HL-60 (cell line): ENCODE data around the gene CHMP6.
"Not testable (repeated sequence)": the region's sequence is repeated elsewhere in the genome, so short reads cannot be mapped to it uniquely, and the experiment has no call there.

ENCODE experiments used
- DNase-seq, 2 experiments: peaks; one replicate each; pipeline ENCODE4 v3.0.0-alpha.2; 2010 to 2020; ENCODE audit warnings: low read depth in 1 of 2, low spot score in 1 of 2
- H3K27ac ChIP-seq: fragments of 250-450 bp; sonication (Bioruptor Pico); replicated peaks from 2 replicates; pipeline ENCODE4 v1.5.1; 2020; ENCODE audit warnings: mild to moderate bottlenecking, moderate library complexity
- H3K27me3 ChIP-seq: fragments of 250-450 bp; sonication (Bioruptor Pico); 2 replicates; pipeline ENCODE4 v1.5.1; 2021; ENCODE audit warnings: mild to moderate bottlenecking, moderate library complexity; ENCODE audit not compliant: insufficient read depth, poor library complexity, severe bottlenecking
- H3K4me3 ChIP-seq: replicated peaks from 2 replicates; pipeline ENCODE4 v1.5.1; 2011; ENCODE audit warnings: mild to moderate bottlenecking, control low read depth, low read length; ENCODE audit not compliant: insufficient read depth
- GABPA ChIP-seq: IDR thresholded peaks from 2 replicates; pipeline ENCODE4 v1.6.1; 2012; ENCODE audit warnings: low read depth
- POLR2AphosphoS5 ChIP-seq: IDR thresholded peaks from 2 replicates; pipeline ENCODE4 v1.6.1; 2012; ENCODE audit warnings: low read depth
- SPI1 ChIP-seq: IDR thresholded peaks from 2 replicates; pipeline ENCODE4 v1.6.1; 2012; ENCODE audit warnings: low read depth, mild to moderate bottlenecking, borderline replicate concordance
- TF ChIP-seq, protein P1 (sequence below): IDR thresholded peaks from 2 replicates; pipeline ENCODE4 v1.6.1; 2012; ENCODE audit warnings: low read depth; ENCODE audit not compliant: insufficient replicate concordance
- TF ChIP-seq, protein P2 (sequence below): IDR thresholded peaks from one replicate; pipeline ENCODE4 v1.5.1; 2011; ENCODE audit warnings: low read length, control low read depth, inconsistent platforms; ENCODE audit not compliant: insufficient read depth

CHMP6 gene

DNA sequence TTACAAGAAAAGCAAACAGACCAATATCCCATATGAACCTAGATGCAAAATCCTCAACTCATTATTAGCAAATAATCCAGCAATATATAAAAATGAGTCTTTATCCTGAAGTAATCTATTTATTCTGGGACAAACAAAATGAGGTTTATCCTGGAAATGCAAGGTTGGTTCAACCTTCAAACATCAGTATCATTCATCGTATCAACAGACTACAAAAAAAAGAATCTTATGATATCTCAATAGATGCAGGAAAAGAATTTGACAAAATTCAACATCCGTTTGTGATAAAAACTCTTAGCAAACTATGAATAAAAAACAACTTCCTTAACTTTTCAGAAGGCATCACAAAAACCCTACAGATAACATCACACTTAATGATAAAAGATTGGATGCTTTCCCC lies 24.9 kb downstream of the CHMP6 start:
- Histone ChIP-seq H3K27ac (no peak overlapping the region), H3K4me3 (no peak overlapping the region), H3K27me3 (no peaks in the 10 kb centered on the region)
- no peak for DNase-seq
- TF ChIP-seq, protein P1, sequence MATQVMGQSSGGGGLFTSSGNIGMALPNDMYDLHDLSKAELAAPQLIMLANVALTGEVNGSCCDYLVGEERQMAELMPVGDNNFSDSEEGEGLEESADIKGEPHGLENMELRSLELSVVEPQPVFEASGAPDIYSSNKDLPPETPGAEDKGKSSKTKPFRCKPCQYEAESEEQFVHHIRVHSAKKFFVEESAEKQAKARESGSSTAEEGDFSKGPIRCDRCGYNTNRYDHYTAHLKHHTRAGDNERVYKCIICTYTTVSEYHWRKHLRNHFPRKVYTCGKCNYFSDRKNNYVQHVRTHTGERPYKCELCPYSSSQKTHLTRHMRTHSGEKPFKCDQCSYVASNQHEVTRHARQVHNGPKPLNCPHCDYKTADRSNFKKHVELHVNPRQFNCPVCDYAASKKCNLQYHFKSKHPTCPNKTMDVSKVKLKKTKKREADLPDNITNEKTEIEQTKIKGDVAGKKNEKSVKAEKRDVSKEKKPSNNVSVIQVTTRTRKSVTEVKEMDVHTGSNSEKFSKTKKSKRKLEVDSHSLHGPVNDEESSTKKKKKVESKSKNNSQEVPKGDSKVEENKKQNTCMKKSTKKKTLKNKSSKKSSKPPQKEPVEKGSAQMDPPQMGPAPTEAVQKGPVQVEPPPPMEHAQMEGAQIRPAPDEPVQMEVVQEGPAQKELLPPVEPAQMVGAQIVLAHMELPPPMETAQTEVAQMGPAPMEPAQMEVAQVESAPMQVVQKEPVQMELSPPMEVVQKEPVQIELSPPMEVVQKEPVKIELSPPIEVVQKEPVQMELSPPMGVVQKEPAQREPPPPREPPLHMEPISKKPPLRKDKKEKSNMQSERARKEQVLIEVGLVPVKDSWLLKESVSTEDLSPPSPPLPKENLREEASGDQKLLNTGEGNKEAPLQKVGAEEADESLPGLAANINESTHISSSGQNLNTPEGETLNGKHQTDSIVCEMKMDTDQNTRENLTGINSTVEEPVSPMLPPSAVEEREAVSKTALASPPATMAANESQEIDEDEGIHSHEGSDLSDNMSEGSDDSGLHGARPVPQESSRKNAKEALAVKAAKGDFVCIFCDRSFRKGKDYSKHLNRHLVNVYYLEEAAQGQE, result no peak
- TF ChIP-seq POLR2AphosphoS5 (no peak), GABPA (no peak), SPI1 (no peak)
- TF ChIP-seq, protein P2, sequence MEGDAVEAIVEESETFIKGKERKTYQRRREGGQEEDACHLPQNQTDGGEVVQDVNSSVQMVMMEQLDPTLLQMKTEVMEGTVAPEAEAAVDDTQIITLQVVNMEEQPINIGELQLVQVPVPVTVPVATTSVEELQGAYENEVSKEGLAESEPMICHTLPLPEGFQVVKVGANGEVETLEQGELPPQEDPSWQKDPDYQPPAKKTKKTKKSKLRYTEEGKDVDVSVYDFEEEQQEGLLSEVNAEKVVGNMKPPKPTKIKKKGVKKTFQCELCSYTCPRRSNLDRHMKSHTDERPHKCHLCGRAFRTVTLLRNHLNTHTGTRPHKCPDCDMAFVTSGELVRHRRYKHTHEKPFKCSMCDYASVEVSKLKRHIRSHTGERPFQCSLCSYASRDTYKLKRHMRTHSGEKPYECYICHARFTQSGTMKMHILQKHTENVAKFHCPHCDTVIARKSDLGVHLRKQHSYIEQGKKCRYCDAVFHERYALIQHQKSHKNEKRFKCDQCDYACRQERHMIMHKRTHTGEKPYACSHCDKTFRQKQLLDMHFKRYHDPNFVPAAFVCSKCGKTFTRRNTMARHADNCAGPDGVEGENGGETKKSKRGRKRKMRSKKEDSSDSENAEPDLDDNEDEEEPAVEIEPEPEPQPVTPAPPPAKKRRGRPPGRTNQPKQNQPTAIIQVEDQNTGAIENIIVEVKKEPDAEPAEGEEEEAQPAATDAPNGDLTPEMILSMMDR, result no peak

DNA sequence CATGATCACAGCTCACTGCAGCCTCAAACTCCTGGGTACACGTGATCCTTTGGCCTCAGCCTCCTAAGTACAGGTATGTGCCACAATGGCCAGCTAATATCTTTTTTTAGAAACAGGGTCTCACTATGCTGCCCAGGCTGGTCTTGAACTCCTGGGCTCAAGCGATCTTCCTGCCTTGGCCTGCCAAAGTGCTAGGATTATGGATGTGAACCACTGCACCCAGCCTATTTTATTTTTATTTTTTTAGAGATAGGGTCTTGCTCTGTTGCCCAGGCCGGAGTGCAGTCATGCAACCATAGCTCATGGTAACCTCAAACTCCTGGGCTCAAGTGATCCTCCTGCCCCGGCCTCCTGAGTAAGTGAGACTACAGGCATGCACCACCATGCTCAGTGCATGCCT lies 25.7 kb downstream of the CHMP6 start:
- H3K27me3 ChIP-seq, H3K27ac ChIP-seq, H3K4me3 ChIP-seq, DNase-seq: not testable (repeated sequence)

DNA sequence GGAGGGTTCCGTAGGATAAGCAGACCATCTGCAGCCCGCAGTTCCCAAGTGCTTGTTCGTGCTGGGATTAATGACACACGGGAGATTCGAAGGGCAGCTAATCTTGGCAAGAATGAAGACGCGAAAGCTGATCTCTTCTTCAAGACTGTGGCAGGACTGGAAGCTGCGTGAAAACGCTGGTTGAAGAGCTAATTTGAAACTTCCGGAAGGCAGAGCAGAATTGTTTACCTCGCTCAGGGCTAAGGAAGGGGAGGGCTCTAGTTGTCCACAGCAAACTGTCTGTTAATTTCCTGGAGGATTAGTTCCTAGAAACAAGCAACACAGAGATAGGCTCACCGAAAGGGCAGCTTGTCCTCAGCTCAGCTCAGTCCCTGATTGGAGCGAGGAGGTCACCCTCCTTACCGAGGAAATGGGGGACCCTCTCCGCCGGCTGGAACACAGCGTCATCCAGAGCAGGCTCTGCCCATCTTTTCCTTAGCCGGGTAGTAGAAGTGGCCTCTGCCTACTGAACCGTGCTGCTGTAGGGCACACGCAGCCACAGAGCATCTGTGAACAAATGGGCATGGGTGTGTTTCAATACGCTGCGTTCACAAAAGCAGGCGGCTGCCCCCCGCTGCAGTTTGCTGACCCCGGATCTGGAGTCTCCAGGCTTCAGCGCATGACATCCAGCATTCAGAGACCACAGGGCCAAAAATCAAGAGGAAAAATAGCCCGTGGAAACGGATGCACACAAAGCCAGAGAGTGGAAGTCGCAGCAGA lies 26.6 kb downstream of the CHMP6 start:
- Histone ChIP-seq H3K4me3 (no peak overlapping the region), H3K27ac (peak overlapping the region; percentile 60), H3K27me3 (no peaks in the 10 kb centered on the region)
- TF ChIP-seq, protein P2, result no peak
- TF ChIP-seq POLR2AphosphoS5, result no peak
- no peak for TF ChIP-seq SPI1
- TF ChIP-seq, protein P1, result no peak
- TF ChIP-seq GABPA, result no peak
- DNase-seq, result peak in 1 of 2 experiments; percentile 38

DNA sequence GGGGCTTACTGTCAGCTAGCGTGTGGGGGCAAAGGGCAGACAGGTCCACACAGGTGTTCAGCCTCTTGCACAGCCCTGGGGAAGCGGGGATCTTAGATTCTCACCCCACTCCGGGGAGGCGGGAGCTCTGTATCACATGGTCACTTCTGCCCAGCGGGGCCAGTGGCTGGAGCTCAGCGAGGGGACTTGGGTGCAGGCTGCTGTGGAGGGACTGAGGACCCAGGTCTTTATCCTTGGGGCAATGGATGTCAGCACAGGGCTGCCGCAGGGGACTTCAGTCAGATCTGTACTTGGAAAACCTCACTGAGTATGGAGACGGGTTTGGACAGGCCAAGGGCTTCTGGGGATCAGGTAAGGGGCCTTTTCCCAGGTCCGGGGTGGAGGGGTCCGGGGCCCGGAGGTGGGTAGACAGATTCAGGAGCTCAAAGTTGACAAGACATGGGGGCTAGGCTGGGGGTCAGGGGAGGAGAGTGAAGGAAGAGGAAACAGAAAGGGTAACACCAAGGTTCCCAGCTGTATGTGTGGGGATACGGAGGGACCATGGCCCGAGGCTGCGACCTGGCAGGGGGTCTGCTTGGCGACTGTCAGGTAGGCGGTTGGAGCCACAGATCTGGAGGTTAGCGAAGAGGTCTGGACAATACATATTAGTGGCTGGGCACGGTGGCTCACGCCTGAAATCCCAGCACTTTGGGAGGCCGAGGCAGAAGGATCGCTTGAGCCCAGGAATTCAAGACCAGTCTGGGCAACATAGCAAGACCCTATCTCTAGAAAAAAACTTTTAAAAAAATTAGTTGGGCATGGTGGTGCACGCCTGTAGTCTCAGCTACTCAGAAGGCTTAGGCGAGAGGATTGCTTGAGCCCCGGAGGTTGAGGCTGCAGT lies 28.2 kb downstream of the CHMP6 start:
- no peak overlapping the region for H3K27ac ChIP-seq
- H3K4me3 ChIP-seq, result no peak overlapping the region
- no peak for DNase-seq
- TF ChIP-seq GABPA, result no peak
- TF ChIP-seq POLR2AphosphoS5, result no peak
- no peak for TF ChIP-seq SPI1
- TF ChIP-seq, protein P2, result no peak
- TF ChIP-seq, protein P1, result no peak
- no peaks in the 10 kb centered on the region for H3K27me3 ChIP-seq
